Osteoblast (primary cell): ENCODE results near the gene TBX21. TPM values are rescaled to one million over a fixed set of nuclear protein-coding genes. Genes with fewer than 3 reads are reported as not detected.

ENCODE experiments used
- DNase-seq: peaks from one replicate; pipeline ENCODE4 v3.0.0; 2011; ENCODE audit warnings: low spot score, mixed read lengths; ENCODE audit not compliant: insufficient read length; ENCODE audit errors: missing footprints
- H2AFZ ChIP-seq: 2 replicates; pipeline ENCODE4 v1.6.0; 2011; ENCODE audit warnings: mild to moderate bottlenecking, low read length
- H3K27ac ChIP-seq: 2 replicates; pipeline ENCODE4 v1.5.1; 2011; ENCODE audit warnings: mild to moderate bottlenecking, low read depth, low read length, moderate library complexity
- H3K27me3 ChIP-seq: 2 replicates; pipeline ENCODE4 v1.6.0; 2012; ENCODE audit warnings: mild to moderate bottlenecking, control low read depth, inconsistent platforms, low read length, moderate library complexity; ENCODE audit not compliant: insufficient read depth
- H3K36me3 ChIP-seq: 2 replicates; pipeline ENCODE4 v1.5.1; 2011; ENCODE audit warnings: mild to moderate bottlenecking, low read length, control low read depth, moderate library complexity; ENCODE audit not compliant: insufficient read depth
- H3K4me1 ChIP-seq: 2 replicates; pipeline ENCODE4 v1.5.1; 2011; ENCODE audit warnings: mild to moderate bottlenecking, low read length, control low read depth, moderate library complexity; ENCODE audit not compliant: insufficient read depth
- H3K4me2 ChIP-seq: 2 replicates; pipeline ENCODE4 v1.6.0; 2011; ENCODE audit warnings: mild to moderate bottlenecking, low read length; ENCODE audit not compliant: insufficient read depth
- H3K4me3 ChIP-seq: fragments of 200-600 bp; sonication (generic); 3 replicates; pipeline ENCODE4 v1.5.1; 2012; ENCODE audit warnings: mild to moderate bottlenecking, low read length, inconsistent platforms; ENCODE audit not compliant: insufficient read depth
- H3K79me2 ChIP-seq: 2 replicates; pipeline ENCODE4 v1.6.0; 2012; ENCODE audit warnings: mild to moderate bottlenecking, low read length, control low read depth, inconsistent platforms; ENCODE audit not compliant: insufficient read depth
- H3K9me3 ChIP-seq: 2 replicates; pipeline ENCODE4 v1.5.1; 2011; ENCODE audit warnings: low read depth, low read length, control low read depth
- H4K20me1 ChIP-seq: 2 replicates; pipeline ENCODE4 v1.6.0; 2012; ENCODE audit warnings: mild to moderate bottlenecking, low read length, control low read depth; ENCODE audit not compliant: insufficient read depth
- total RNA-seq: library from RNA; depleted of rRNA; stranded (reverse); fragments of >200 nt; gene quantifications from 2 replicates; pipeline ENCODE4 v1.2.3, GENCODE V29; 2012
- TF ChIP-seq, protein P1 (sequence below): IDR thresholded peaks from 2 replicates; pipeline ENCODE4 v1.5.1; 2011; ENCODE audit warnings: mild to moderate bottlenecking, low read depth, low read length, moderate library complexity; ENCODE audit errors: extremely low read depth

TBX21 gene
- total RNA-seq, 1 donor = not detected

DNA sequence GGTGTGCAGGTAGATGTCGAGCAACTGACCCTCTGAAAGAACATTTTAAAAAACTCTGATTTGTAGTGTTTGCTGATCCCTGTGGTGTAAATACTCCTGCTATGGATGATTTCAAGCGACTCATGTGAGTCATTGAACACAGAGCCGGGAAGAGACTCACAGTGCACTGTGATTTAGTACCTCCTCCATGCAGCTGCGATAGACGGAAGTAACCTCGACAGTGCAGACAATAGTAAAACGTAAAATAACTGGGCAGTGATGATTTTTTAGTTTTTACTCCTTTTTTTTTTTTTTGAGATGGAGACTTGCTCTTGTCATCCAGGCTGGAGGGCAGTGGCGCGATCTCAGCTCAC lies 8.7 kb downstream of the TBX21 start:
- Histone ChIP-seq H3K9me3 (no peaks in the 10 kb centered on the region), H3K79me2 (no peaks in the 10 kb centered on the region), H3K4me3 (no peak overlapping the region), H3K27ac (no peak overlapping the region), H4K20me1 (no peaks in the 10 kb centered on the region), H3K4me1 (no peaks in the 10 kb centered on the region), H3K36me3 (no peaks in the 10 kb centered on the region), H2AFZ (no peak overlapping the region), H3K4me2 (no peak overlapping the region), H3K27me3 (peaks cover 55% of the 10 kb centered on the region)
- TF ChIP-seq, protein P1, sequence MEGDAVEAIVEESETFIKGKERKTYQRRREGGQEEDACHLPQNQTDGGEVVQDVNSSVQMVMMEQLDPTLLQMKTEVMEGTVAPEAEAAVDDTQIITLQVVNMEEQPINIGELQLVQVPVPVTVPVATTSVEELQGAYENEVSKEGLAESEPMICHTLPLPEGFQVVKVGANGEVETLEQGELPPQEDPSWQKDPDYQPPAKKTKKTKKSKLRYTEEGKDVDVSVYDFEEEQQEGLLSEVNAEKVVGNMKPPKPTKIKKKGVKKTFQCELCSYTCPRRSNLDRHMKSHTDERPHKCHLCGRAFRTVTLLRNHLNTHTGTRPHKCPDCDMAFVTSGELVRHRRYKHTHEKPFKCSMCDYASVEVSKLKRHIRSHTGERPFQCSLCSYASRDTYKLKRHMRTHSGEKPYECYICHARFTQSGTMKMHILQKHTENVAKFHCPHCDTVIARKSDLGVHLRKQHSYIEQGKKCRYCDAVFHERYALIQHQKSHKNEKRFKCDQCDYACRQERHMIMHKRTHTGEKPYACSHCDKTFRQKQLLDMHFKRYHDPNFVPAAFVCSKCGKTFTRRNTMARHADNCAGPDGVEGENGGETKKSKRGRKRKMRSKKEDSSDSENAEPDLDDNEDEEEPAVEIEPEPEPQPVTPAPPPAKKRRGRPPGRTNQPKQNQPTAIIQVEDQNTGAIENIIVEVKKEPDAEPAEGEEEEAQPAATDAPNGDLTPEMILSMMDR = no peak
- DNase-seq = no peak

DNA sequence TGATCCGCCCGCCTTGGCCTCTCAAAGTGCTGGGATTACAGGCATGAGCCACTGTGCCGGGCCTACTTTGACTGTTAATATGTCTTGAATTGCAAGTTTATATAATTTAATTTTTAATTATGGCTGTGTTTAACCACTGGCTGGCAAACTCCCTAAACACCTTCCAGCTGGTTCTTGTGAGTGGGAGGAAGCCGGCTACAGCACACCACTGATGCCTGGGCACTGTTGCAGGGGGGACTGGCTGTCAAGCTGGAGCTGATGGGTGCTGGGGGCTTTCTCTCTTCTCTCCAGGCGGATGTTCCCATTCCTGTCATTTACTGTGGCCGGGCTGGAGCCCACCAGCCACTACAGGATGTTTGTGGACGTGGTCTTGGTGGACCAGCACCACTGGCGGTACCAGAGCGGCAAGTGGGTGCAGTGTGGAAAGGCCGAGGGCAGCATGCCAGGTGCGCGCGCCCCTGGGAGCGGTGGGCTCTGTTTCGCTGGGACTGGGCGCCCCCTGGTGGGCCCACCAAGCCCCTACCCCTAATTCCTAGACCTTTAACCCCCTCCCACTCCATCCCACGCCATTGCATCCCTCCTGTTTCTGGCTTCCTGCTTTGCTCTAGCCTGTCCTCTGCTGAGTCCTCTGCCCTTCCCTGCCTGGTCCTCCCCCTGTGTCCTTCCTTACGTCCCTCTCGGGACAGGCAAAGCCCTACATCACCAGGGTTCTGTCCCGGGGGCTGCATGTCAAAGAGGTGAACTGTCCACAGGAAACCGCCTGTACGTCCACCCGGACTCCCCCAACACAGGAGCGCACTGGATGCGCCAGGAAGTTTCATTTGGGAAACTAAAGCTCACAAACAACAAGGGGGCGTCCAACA lies 9.5 kb downstream of the TBX21 start:
- Histone ChIP-seq H3K4me2 (no peak overlapping the region), H3K4me1 (no peaks in the 10 kb centered on the region), H4K20me1 (no peaks in the 10 kb centered on the region), H3K27ac (no peak overlapping the region), H2AFZ (no peak overlapping the region), H3K4me3 (no peak overlapping the region), H3K36me3 (no peaks in the 10 kb centered on the region), H3K79me2 (no peaks in the 10 kb centered on the region), H3K27me3 (peaks cover 50% of the 10 kb centered on the region), H3K9me3 (no peaks in the 10 kb centered on the region)
- DNase-seq = peak; percentile 66
- TF ChIP-seq, protein P1 = peak; percentile 23

DNA sequence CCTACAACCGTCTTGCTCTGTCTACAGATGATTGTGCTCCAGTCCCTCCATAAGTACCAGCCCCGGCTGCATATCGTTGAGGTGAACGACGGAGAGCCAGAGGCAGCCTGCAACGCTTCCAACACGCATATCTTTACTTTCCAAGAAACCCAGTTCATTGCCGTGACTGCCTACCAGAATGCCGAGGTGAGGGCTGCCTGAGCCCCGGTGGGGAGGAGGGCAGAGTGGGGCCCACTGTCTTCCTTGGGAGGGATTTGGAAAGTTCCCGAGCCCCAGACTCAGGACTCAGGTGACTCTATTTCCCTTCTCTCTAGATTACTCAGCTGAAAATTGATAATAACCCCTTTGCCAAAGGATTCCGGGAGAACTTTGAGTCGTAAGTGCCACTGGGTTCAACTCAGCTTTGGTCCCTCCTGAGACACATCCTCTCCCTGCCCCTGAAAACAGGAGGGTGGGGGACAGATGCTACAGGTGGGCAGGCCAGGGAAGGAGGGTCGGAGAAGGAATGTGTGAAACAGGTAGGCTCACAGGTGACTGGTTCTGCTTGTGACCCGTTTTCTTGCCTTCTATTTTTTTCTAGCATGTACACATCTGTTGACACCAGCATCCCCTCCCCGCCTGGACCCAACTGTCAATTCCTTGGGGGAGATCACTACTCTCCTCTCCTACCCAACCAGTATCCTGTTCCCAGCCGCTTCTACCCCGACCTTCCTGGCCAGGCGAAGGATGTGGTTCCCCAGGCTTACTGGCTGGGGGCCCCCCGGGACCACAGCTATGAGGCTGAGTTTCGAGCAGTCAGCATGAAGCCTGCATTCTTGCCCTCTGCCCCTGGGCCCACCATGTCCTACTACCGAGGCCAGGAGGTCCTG lies 11.4 kb downstream of the TBX21 start:
- H3K9me3 ChIP-seq = no peaks in the 10 kb centered on the region
- H3K36me3 ChIP-seq = no peaks in the 10 kb centered on the region
- DNase-seq = peak; percentile 65
- no peak overlapping the region for H2AFZ ChIP-seq
- H4K20me1 ChIP-seq = no peaks in the 10 kb centered on the region
- H3K4me2 ChIP-seq = no peak overlapping the region
- H3K27ac ChIP-seq = no peak overlapping the region
- peaks cover 63% of the 10 kb centered on the region for H3K27me3 ChIP-seq
- TF ChIP-seq, protein P1 = no peak
- H3K79me2 ChIP-seq = no peaks in the 10 kb centered on the region
- H3K4me3 ChIP-seq = no peak overlapping the region
- H3K4me1 ChIP-seq = no peaks in the 10 kb centered on the region

DNA sequence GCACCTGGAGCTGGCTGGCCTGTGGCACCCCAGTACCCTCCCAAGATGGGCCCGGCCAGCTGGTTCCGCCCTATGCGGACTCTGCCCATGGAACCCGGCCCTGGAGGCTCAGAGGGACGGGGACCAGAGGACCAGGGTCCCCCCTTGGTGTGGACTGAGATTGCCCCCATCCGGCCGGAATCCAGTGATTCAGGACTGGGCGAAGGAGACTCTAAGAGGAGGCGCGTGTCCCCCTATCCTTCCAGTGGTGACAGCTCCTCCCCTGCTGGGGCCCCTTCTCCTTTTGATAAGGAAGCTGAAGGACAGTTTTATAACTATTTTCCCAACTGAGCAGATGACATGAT lies 12.0 kb downstream of the TBX21 start:
- H3K79me2 ChIP-seq = no peaks in the 10 kb centered on the region
- TF ChIP-seq, protein P1 = no peak
- DNase-seq = no peak
- no peak overlapping the region for H3K4me2 ChIP-seq
- no peaks in the 10 kb centered on the region for H3K4me1 ChIP-seq
- H3K27me3 ChIP-seq = peaks cover 63% of the 10 kb centered on the region
- H3K9me3 ChIP-seq = no peaks in the 10 kb centered on the region
- H4K20me1 ChIP-seq = no peaks in the 10 kb centered on the region
- H3K36me3 ChIP-seq = no peaks in the 10 kb centered on the region
- no peak overlapping the region for H2AFZ ChIP-seq
- no peak overlapping the region for H3K4me3 ChIP-seq
- no peak overlapping the region for H3K27ac ChIP-seq
